B cell (primary cell): ENCODE measurements around the gene IGLON5.

ENCODE experiments used
- CTCF ChIP-seq: fragments of 200-600 bp; IDR thresholded peaks from one replicate; pipeline ENCODE4 v1.8.0; 2022; ENCODE audit warnings: antibody characterized with exemption, mild to moderate bottlenecking
- EZH2 ChIP-seq: IDR thresholded peaks from 2 replicates; pipeline ENCODE4 v1.6.1; 2012; ENCODE audit warnings: borderline replicate concordance, low read depth, mild to moderate bottlenecking, moderate library complexity, low read length; ENCODE audit not compliant: insufficient read depth, poor library complexity, severe bottlenecking

- TF ChIP-seq CTCF (no peak), EZH2 (no peak)
These were observed 56.3 kb downstream of the IGLON5 start for GRCh38 chr19:51367565-51368365.
